GM12873 (cell line): ENCODE results near the gene CENPT.

ENCODE experiments used
- CTCF ChIP-seq: IDR thresholded peaks from 2 replicates; pipeline ENCODE4 v1.5.1; 2012; ENCODE audit warnings: low read depth, mild to moderate bottlenecking, moderate library complexity, low read length, control low read depth; ENCODE audit not compliant: insufficient read depth; ENCODE audit errors: missing control alignments

The CENPT gene

GRCh38 chr16:67874372-67874771, 26.9 kb upstream of the CENPT start:
- no peak for TF ChIP-seq CTCF

GRCh38 chr16:67873435-67874370, 26.2 kb upstream of the CENPT start:
- no peak for TF ChIP-seq CTCF

- no peak for TF ChIP-seq CTCF
These were observed 25.3 kb upstream of the CENPT start, which contains the start of gene EDC4 for GRCh38 chr16:67872631-67873434. EDC4 (plus strand) TSS chr16:67873052; CDS start chr16:67873262, 210 bp downstream.

- no peak for TF ChIP-seq CTCF
These were observed 24.7 kb upstream of the CENPT start for GRCh38 chr16:67872131-67872630.

- no peak for TF ChIP-seq CTCF
These were observed 23.8 kb upstream of the CENPT start for GRCh38 chr16:67871256-67871655.

GRCh38 chr16:67869653-67870052, 22.2 kb upstream of the CENPT start:
- no peak for TF ChIP-seq CTCF

- TF ChIP-seq CTCF, result no peak
These were observed 20.8 kb upstream of the CENPT start for GRCh38 chr16:67868290-67868689.
